Measurements from ENCODE around the gene AOX1. TPM values are rescaled to one million over a fixed set of nuclear protein-coding genes. Genes with fewer than 3 reads are reported as not detected.
"Not testable (repeated sequence)": the region's sequence is repeated elsewhere in the genome, so short reads cannot be mapped to it uniquely, and the experiment has no call there.

AOX1 gene
- polyA plus RNA-seq, 10 donors, result 1.1 to 1.6 (median 1.3) TPM

- no peak for DNase-seq
Measured at GRCh38 chr2:200627110-200627770, 41.4 kb downstream of the AOX1 start.

GRCh38 chr2:200628461-200628860 lies 42.6 kb downstream of the AOX1 start:
- DNase-seq, result not testable (repeated sequence)

GRCh38 chr2:200631287-200631686 lies 45.5 kb downstream of the AOX1 start:
- DNase-seq, result no peak

- no peak for DNase-seq
Measured at GRCh38 chr2:200634231-200634964, 48.6 kb downstream of the AOX1 start.

GRCh38 chr2:200635251-200635650 lies 49.4 kb downstream of the AOX1 start:
- DNase-seq, result no peak

GRCh38 chr2:200637901-200638300 lies 52.1 kb downstream of the AOX1 start:
- DNase-seq, result no peak

- DNase-seq, result no peak
Measured at GRCh38 chr2:200640176-200640575, 54.4 kb downstream of the AOX1 start.

- DNase-seq, result no peak
Measured at GRCh38 chr2:200640901-200641300, 55.1 kb downstream of the AOX1 start.

GRCh38 chr2:200648518-200649281 lies 62.9 kb downstream of the AOX1 start:
- DNase-seq, result not testable (repeated sequence)

GRCh38 chr2:200649724-200650123 lies 63.9 kb downstream of the AOX1 start:
- no peak for DNase-seq

- DNase-seq, result no peak
Measured at GRCh38 chr2:200650195-200650594, 64.4 kb downstream of the AOX1 start.

GRCh38 chr2:200652158-200652557 lies 66.3 kb downstream of the AOX1 start:
- no peak for DNase-seq

GRCh38 chr2:200653021-200653420 lies 67.2 kb downstream of the AOX1 start:
- no peak for DNase-seq

- no peak for DNase-seq
Measured at GRCh38 chr2:200654823-200655222, 69.0 kb downstream of the AOX1 start.

GRCh38 chr2:200655918-200656580 lies 70.2 kb downstream of the AOX1 start:
- peak; percentile 6 to 9 (median 6) for DNase-seq

GRCh38 chr2:200658278-200658864 lies 72.6 kb downstream of the AOX1 start:
- DNase-seq, result no peak

GRCh38 chr2:200659410-200659809 lies 73.6 kb downstream of the AOX1 start:
- no peak for DNase-seq

GRCh38 chr2:200661477-200661876 lies 75.7 kb downstream of the AOX1 start:
- no peak for DNase-seq

GRCh38 chr2:200662727-200663126 lies 76.9 kb downstream of the AOX1 start:
- peak in 1 of 3 donors; percentile 10 for DNase-seq

- no peak for DNase-seq
Measured at GRCh38 chr2:200664770-200665494, 79.1 kb downstream of the AOX1 start.

Measured in muscle of back (tissue), 11 donors.